ENCODE results near the gene ADCY4. TPM values are rescaled to one million over a fixed set of nuclear protein-coding genes. Genes with fewer than 3 reads are reported as not detected.

The ADCY4 gene
- total and polyA plus RNA-seq, 4 donors, result 22.6 to 42.8 (median 36.0) TPM

DNA sequence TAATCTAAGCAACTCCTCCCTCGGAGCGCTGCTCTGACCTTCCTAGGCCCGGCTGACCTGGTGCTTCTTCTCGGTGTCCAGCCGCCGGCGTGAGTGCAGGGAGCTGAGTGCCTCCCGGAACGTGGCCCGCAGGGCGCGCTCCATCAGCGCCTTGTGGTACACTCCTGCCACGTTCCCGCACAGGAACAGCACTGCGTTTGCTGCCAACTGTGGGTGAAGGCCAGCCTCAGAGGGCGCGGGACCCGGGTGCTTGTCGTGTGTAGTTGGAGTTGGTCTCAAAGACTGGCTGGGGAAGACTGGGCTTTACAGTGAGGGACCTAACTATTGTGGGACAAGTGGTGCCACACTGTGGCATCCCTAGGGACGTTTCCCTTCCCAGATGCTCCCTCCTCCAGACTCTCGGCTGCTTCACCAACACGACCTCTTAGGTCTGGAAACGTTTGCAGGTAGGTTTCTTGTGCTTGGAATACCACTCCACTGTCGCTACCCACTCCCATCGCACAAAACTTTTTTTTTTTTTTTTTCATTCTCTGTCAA is 3.1 kb downstream of the ADCY4 start:
- Histone ChIP-seq H3K27me3 (ENCODE audit: control insufficient read depth in 3 of 3, insufficient read depth in 3 of 3, low read length in 2 of 3) (peaks cover 0 to 45% (median 36%) of the 10 kb centered on the region in 3 donors), H3K4me3 (no peak overlapping the region), H3K36me3 (ENCODE audit: control insufficient read depth in 4 of 4, insufficient read depth in 4 of 4, low read length in 4 of 4) (peaks cover 0 to 4% (median 0%) of the 10 kb centered on the region in 4 donors), H3K27ac (ENCODE audit: low read depth in 1 of 2, low read length in 1 of 2) (no peak overlapping the region), H3K4me1 (ENCODE audit: control insufficient read depth in 5 of 5, insufficient read depth in 5 of 5, low read length in 5 of 5) (peaks cover 0 to 20% (median 9%) of the 10 kb centered on the region in 5 donors), H3K9ac (ENCODE audit: insufficient read depth in 1 of 2, low read length in 2 of 2) (no peak overlapping the region), H3K9me3 (ENCODE audit: control insufficient read depth in 4 of 4, insufficient read depth in 3 of 4, low read length in 3 of 4) (no peaks in the 10 kb centered on the region)
- WGBS, 2 donors, result 54 to 57% methylated on average over 26 of the region's 26 CpGs
- no peak for DNase-seq
- TF ChIP-seq, protein P1, sequence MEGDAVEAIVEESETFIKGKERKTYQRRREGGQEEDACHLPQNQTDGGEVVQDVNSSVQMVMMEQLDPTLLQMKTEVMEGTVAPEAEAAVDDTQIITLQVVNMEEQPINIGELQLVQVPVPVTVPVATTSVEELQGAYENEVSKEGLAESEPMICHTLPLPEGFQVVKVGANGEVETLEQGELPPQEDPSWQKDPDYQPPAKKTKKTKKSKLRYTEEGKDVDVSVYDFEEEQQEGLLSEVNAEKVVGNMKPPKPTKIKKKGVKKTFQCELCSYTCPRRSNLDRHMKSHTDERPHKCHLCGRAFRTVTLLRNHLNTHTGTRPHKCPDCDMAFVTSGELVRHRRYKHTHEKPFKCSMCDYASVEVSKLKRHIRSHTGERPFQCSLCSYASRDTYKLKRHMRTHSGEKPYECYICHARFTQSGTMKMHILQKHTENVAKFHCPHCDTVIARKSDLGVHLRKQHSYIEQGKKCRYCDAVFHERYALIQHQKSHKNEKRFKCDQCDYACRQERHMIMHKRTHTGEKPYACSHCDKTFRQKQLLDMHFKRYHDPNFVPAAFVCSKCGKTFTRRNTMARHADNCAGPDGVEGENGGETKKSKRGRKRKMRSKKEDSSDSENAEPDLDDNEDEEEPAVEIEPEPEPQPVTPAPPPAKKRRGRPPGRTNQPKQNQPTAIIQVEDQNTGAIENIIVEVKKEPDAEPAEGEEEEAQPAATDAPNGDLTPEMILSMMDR (IDR thresholded peaks at IDR 0.05; ENCODE audit: control extremely low read depth, extremely low read depth), result no peak
- no peak for ATAC-seq (ENCODE audit: insufficient read depth, low FRiP score)

GRCh38 chr14:24330973-24331674 is 3.7 kb downstream of the ADCY4 start:
- TF ChIP-seq, protein P1 (IDR thresholded peaks at IDR 0.05; ENCODE audit: control extremely low read depth, extremely low read depth), result no peak
- Histone ChIP-seq H3K9me3 (ENCODE audit: control insufficient read depth in 4 of 4, insufficient read depth in 3 of 4, low read length in 3 of 4) (no peaks in the 10 kb centered on the region), H3K36me3 (ENCODE audit: control insufficient read depth in 4 of 4, insufficient read depth in 4 of 4, low read length in 4 of 4) (peaks cover 0 to 4% (median 0%) of the 10 kb centered on the region in 4 donors), H3K9ac (ENCODE audit: insufficient read depth in 1 of 2, low read length in 2 of 2) (no peak overlapping the region), H3K4me3 (no peak overlapping the region), H3K4me1 (ENCODE audit: control insufficient read depth in 5 of 5, insufficient read depth in 5 of 5, low read length in 5 of 5) (peaks cover 0 to 20% (median 9%) of the 10 kb centered on the region in 5 donors), H3K27me3 (ENCODE audit: control insufficient read depth in 3 of 3, insufficient read depth in 3 of 3, low read length in 2 of 3) (peaks cover 0 to 38% (median 32%) of the 10 kb centered on the region in 3 donors), H3K27ac (ENCODE audit: low read depth in 1 of 2, low read length in 1 of 2) (no peak overlapping the region)
- DNase-seq, result no peak
- WGBS, 2 donors, result 88 to 94% methylated on average over 10 of the region's 10 CpGs
- ATAC-seq (ENCODE audit: insufficient read depth, low FRiP score), result no peak

DNA sequence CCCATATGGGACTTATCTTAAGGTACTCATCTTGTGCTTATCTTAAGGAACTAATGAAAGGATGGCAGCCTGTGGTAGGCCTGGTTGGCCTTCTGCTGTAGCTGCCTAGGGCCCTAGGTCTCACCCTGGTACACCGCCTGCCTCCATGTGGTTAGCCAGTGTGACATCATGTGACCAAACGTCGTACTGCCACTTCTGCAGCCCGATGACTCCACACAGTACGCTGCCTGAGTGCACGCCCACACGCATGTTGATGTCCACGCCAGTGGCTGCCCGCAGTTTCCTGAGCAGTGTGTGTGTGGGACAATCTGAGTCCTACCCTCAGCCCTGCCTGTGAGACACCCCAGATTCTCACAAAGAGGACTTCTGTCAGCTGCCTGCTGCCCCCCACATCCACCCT is 5.1 kb downstream of the ADCY4 start:
- Histone ChIP-seq H3K27ac (ENCODE audit: low read depth in 1 of 2, low read length in 1 of 2) (peak overlapping the region in 1 of 2 donors; percentile 34), H3K36me3 (ENCODE audit: control insufficient read depth in 4 of 4, insufficient read depth in 4 of 4, low read length in 4 of 4) (peaks cover 0 to 4% (median 0%) of the 10 kb centered on the region in 4 donors), H3K9me3 (ENCODE audit: control insufficient read depth in 4 of 4, insufficient read depth in 3 of 4, low read length in 3 of 4) (no peaks in the 10 kb centered on the region), H3K4me1 (ENCODE audit: control insufficient read depth in 5 of 5, insufficient read depth in 5 of 5, low read length in 5 of 5) (peaks cover 0 to 17% (median 6%) of the 10 kb centered on the region in 5 donors), H3K9ac (ENCODE audit: insufficient read depth in 1 of 2, low read length in 2 of 2) (no peak overlapping the region), H3K4me3 (no peak overlapping the region), H3K27me3 (ENCODE audit: control insufficient read depth in 3 of 3, insufficient read depth in 3 of 3, low read length in 2 of 3) (peaks cover 0 to 25% (median 20%) of the 10 kb centered on the region in 3 donors)
- ATAC-seq (ENCODE audit: insufficient read depth, low FRiP score), result no peak
- TF ChIP-seq, protein P1 (IDR thresholded peaks at IDR 0.05; ENCODE audit: control extremely low read depth, extremely low read depth), result no peak
- WGBS, 2 donors, result 32 to 51% methylated on average over 9 of the region's 9 CpGs
- no peak for DNase-seq
